HG03469 (cell line): ENCODE measurements around the gene GLS2.
"Not testable (repeated sequence)": the region's sequence is repeated elsewhere in the genome, so short reads cannot be mapped to it uniquely, and the experiment has no call there.

Experiments
- ATAC-seq: cut with Tn5 transposase; IDR thresholded peaks from one replicate; pipeline ENCODE4 v1.9.1; 2021; ENCODE audit warnings: mild to moderate bottlenecking, moderate library complexity, moderate number of reproducible peaks; ENCODE audit not compliant: unreplicated experiment

Gene GLS2

DNA sequence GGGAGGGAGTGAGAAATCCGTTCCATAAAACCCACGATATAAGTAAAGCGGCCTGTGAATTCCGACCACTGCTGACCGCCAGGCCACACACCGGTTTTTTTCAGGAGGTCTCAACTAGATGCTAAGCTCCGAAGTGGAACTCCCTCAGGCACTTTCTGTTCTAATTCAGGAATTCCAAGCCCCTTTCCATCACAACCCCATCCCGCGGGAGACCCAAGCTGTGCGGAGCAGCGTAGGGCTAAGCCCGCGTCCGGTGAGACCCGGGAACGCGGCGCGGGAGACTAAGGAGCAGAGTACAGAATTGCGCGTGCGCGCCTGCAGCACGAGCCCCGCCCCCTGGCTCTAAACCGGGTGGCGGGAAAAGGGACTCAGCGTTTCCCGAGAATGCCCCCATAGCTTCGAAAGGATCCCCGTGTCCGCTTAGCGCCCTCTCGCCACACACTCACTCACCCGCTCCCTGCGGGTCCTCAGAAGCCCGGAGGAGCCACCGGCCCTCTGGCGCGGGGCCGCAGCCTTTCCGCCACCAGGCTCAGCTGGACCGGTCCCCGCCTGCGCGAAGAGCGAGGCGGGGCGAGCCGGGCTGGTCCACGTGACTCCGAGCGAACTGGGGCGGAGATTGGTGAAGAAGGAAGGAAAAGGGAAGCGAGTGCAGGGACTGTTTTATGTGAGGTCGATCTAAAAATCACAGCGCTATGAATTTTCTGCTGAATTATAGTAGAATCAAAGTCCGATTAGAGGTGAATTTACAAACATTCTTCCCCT, 38.9 kb downstream of the GLS2 start, which contains the start of gene TIMELESS:
TSS of gene TIMELESS (minus strand) at position 567 of the 762 bp plus-strand sequence. CDS start 15,256 bp downstream, outside the sequence.
- peak; percentile 86 for ATAC-seq

- not testable (repeated sequence) for ATAC-seq
Measured at GRCh38 chr12:56443208-56443607, 44.8 kb downstream of the GLS2 start.

- ATAC-seq: no peak
Measured at GRCh38 chr12:56437430-56438176, 50.4 kb downstream of the GLS2 start.

DNA sequence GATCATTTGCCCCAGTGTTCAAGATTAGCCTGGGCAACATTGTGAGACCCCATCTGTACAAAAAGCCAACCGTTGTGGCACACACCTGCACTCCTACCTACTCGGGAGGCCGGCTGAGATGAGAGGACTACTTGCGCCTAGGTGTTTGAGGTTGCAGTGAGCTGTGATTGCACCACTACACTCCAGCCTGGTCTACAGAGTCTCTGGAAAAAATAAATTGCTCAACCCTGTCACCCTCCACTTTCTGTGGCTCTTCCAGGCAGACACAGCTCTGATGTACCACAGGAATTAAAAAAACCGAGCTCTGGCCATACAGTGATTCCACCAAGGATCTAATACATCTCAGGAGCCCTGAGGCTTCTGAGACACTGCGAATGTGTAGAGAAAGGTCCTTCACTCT, 53.1 kb downstream of the GLS2 start:
- ATAC-seq: no peak

- ATAC-seq: no peak
Measured at GRCh38 chr12:56431850-56432249, 56.1 kb downstream of the GLS2 start.

DNA sequence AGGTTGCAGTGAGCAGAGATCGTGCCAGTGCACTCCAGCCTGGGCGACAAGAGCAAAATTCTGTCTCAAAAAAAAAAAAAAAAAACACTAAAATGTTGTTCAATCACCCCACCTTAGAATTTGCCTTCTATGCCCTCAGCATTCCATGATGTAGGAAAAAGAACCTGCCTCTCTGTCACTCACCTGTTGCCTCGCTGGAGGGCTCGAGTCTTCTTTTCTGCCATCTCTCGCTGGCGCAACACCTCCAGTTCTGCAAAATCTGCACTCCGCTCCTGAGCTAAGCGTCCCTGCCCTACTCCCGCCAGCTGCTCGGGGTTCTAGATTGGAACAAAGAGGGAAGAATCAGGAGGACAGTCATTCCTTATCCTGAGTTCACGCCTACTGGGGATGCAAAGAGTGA, 56.7 kb downstream of the GLS2 start:
- ATAC-seq: no peak

DNA sequence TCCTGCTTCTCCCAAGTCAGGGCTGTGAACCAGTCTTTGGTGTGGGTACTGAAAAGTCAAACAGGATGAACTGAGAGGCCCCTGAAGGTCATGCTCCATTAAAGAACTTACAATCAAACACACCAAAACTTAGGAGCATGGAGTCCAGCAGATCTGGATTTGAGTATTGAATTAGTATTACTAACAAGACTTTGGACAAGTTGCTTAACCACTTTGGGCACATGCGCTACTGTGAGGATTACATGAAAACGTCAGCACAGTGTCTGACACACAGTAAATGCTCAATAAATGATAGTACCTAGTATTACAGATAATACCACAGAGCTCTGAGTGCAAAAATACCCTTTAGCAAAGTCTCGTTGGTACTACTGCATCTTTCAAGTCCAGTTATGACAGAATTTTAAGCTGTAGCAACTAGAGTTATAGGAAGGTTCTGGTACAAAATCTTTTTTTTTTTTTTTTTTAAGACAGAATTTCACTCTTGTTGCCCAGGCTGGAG, 62.0 kb downstream of the GLS2 start:
- no peak for ATAC-seq

GRCh38 chr12:56425193-56425592, 62.8 kb downstream of the GLS2 start:
- ATAC-seq: no peak
